Endothelial cell of umbilical vein (primary cell): ENCODE results near the gene HOXB3. TPM values are rescaled to one million over a fixed set of nuclear protein-coding genes. Genes with fewer than 3 reads are reported as not detected.
A peak's percentile ranks its signal among the peaks of the same experiment; 100 is the strongest.

Experiments
- BruUV-seq: library from RNA; stranded (reverse); fragments of 400-500 nt; replicated peaks from 2 replicates; lab custom pipeline; 2021; lab: Mats Ljungman, UMichigan
- CTCF ChIA-PET: fragments of 300-600, 350-600 bp; sonication (Branson Sonifier 250); formaldehyde crosslinking; loops from one replicate; lab custom pipeline; 2021; ENCODE audit warnings: antibody characterized with exemption, inconsistent platforms; lab: Charles Lee
- POLR2A ChIA-PET: fragments of 300-600, 350-600 bp; sonication (Branson Sonifier 250); formaldehyde crosslinking; loops from one replicate; lab custom pipeline; 2021; ENCODE audit warnings: antibody characterized with exemption, inconsistent platforms; lab: Charles Lee
- DNase-seq: peaks from one replicate; pipeline ENCODE4 v3.0.0-alpha.2; 2011; ENCODE audit warnings: low read depth, low spot score
- FAIRE-seq: peaks from 2 replicates; lab custom pipeline; 2011; peaks lifted over from hg19 to GRCh38; lab: Jason Lieb, UNC
- H2AFZ ChIP-seq: 2 replicates; pipeline ENCODE4 v1.6.0; 2012; ENCODE audit warnings: low read depth, low read length, control low read depth, inconsistent platforms
- H3K27ac ChIP-seq: 2 replicates; pipeline ENCODE4 v1.5.1; 2011; ENCODE audit warnings: low read depth, mild to moderate bottlenecking, control low read depth, low read length, moderate library complexity; ENCODE audit not compliant: insufficient read depth
- H3K27me3 ChIP-seq, 2 experiments: 2 replicates each; pipeline versions ENCODE4 v1.6.0 to v1.6.1; 2011; ENCODE audit warnings: low read length in 2 of 2, mixed read lengths in 1 of 2; ENCODE audit not compliant: control insufficient read depth in 2 of 2, insufficient read depth in 2 of 2
- H3K36me3 ChIP-seq, 2 experiments: 2 replicates in 1 of 2; 3 replicates in 1 of 2; pipeline ENCODE4 v1.5.1; 2011; ENCODE audit warnings: low read length in 2 of 2, mild to moderate bottlenecking in 1 of 2, moderate library complexity in 1 of 2; ENCODE audit not compliant: control insufficient read depth in 2 of 2, insufficient read depth in 2 of 2; ENCODE audit errors: extremely low read depth in 1 of 2
- H3K4me1 ChIP-seq: 3 replicates; pipeline ENCODE4 v1.5.1; 2011; ENCODE audit warnings: mild to moderate bottlenecking, low read length; ENCODE audit not compliant: control insufficient read depth, insufficient read depth; ENCODE audit errors: extremely low read depth
- H3K4me2 ChIP-seq: 2 replicates; pipeline ENCODE4 v1.6.1; 2011; ENCODE audit warnings: low read length, control low read depth, mixed read lengths; ENCODE audit not compliant: insufficient read depth
- H3K4me3 ChIP-seq, 3 experiments: fragments of 200-600 bp in 1 of 3; sonication (generic), shearing (Covaris generic) in 1 of 3; replicated peaks in 1 of 3; 2 replicates each; pipeline ENCODE4 v1.5.1; 2011 to 2016; ENCODE audit warnings: control low read depth in 3 of 3, low read length in 3 of 3, mild to moderate bottlenecking in 2 of 3, inconsistent platforms in 1 of 3, low read depth in 1 of 3, moderate library complexity in 1 of 3; ENCODE audit not compliant: insufficient read depth in 1 of 3
- H3K79me2 ChIP-seq: 2 replicates; pipeline ENCODE4 v1.6.0; 2012; ENCODE audit warnings: low read length, inconsistent platforms; ENCODE audit not compliant: control insufficient read depth, insufficient read depth
- H3K9ac ChIP-seq: replicated peaks from 2 replicates; pipeline ENCODE3; 2011; ENCODE audit warnings: low read length, control low read depth; ENCODE audit not compliant: insufficient read depth; ENCODE audit errors: extremely low read depth
- H3K9me1 ChIP-seq: replicated peaks from 3 replicates; pipeline ENCODE4 v1.6.0; 2011; ENCODE audit warnings: mild to moderate bottlenecking, low read length; ENCODE audit not compliant: control insufficient read depth, insufficient read depth; ENCODE audit errors: extremely low read depth
- H3K9me3 ChIP-seq: replicated peaks from 2 replicates; pipeline ENCODE4 v1.5.1; 2012; ENCODE audit warnings: low read length, inconsistent platforms; ENCODE audit not compliant: control insufficient read depth, insufficient read depth
- H4K20me1 ChIP-seq: replicated peaks from 2 replicates; pipeline ENCODE3; 2011; ENCODE audit warnings: mild to moderate bottlenecking, low read length; ENCODE audit not compliant: control insufficient read depth, insufficient read depth; ENCODE audit errors: extremely low read depth
- CTCF ChIP-seq, 2 donors: IDR thresholded peaks; 1 replicate in 1 of 2; 2 replicates in 1 of 2; pipeline ENCODE4 v1.5.1; 2011; ENCODE audit warnings: low read length in 2 of 2, mild to moderate bottlenecking in 2 of 2, moderate library complexity in 2 of 2, control low read depth in 1 of 2, inconsistent platforms in 1 of 2, low read depth in 1 of 2; ENCODE audit not compliant: insufficient read depth in 1 of 2; ENCODE audit errors: extremely low read depth in 1 of 2
- EZH2 ChIP-seq: IDR thresholded peaks from 2 replicates; pipeline ENCODE4 v1.6.1; 2012; ENCODE audit warnings: borderline replicate concordance, low read depth, mild to moderate bottlenecking, moderate library complexity, low read length, inconsistent platforms; ENCODE audit not compliant: severe bottlenecking
- FOS ChIP-seq: IDR thresholded peaks from 2 replicates; pipeline ENCODE4 v1.6.1; 2011; ENCODE audit warnings: mild to moderate bottlenecking, low read length, moderate library complexity, borderline replicate concordance; ENCODE audit not compliant: insufficient read depth
- GATA2 ChIP-seq: IDR thresholded peaks from 2 replicates; pipeline ENCODE4 v1.7.0; 2011; ENCODE audit warnings: low read depth, mild to moderate bottlenecking, moderate library complexity, mixed read lengths, low read length; ENCODE audit not compliant: insufficient read length, insufficient read depth
- JUN ChIP-seq: IDR thresholded peaks from 2 replicates; pipeline ENCODE4 v1.6.1; 2011; ENCODE audit warnings: borderline replicate concordance, low read depth; ENCODE audit not compliant: insufficient read length, insufficient read depth
- MAX ChIP-seq: IDR thresholded peaks from 2 replicates; pipeline ENCODE4 v1.6.1; 2011; ENCODE audit not compliant: insufficient read depth, insufficient read length
- MYC ChIP-seq: IDR thresholded peaks from one replicate; pipeline ENCODE4 v1.6.1; 2011; ENCODE audit warnings: mild to moderate bottlenecking, low read depth, low read length
- POLR2A ChIP-seq: IDR thresholded peaks from 2 replicates; pipeline ENCODE4 v1.6.1; 2012; ENCODE audit warnings: low read depth, mild to moderate bottlenecking, control low read depth, low read length
- POLR2AphosphoS5 ChIP-seq: IDR thresholded peaks from 2 replicates; pipeline ENCODE4 v1.6.1; 2012; ENCODE audit warnings: low read depth, mild to moderate bottlenecking, control low read depth, low read length, moderate library complexity; ENCODE audit not compliant: insufficient read depth
- dilution Hi-C: fragments of 300-500 bp; cut with MboI; formaldehyde crosslinking; loops from one replicate; pipeline ENCODE4 v1.15.0; 2019; ENCODE audit warnings: low sequenced_read_pairs; ENCODE audit not compliant: extremely low pct_ligation_motif_present
- intact Hi-C: fragments of 100-400 bp; cut with micrococcal nuclease; formaldehyde crosslinking; loops from one replicate; pipeline ENCODE4 v1.10.0; 2022
- polyA plus RNA-seq, 4 experiments: library from polyadenylated mRNA; depleted of rRNA in 3 of 4; stranded (reverse) in 3 of 4; unstranded in 1 of 4; fragments of >200 nt; gene quantifications; 2 replicates each; pipeline versions ENCODE4 v1.2.1 to v1.2.3, GENCODE V29; 2011 to 2012; ENCODE audit warnings: missing spikeins in 1 of 4
- total RNA-seq: library from RNA; stranded (reverse); gene quantifications from 2 replicates; pipeline ENCODE4 v1.2.3, GENCODE V29; 2021

Gene HOXB3
- total and polyA plus RNA-seq, 2 donors (not counting 3 experiments of a cell fraction or from before 2014, with no cell fraction given) = 29.6 to 56.6 TPM

- Histone ChIP-seq H3K9ac (no peak overlapping the region), H3K9me1 (no peaks in the 10 kb centered on the region), H3K4me1 (no peaks in the 10 kb centered on the region), H2AFZ (peak overlapping the region; percentile 49), H4K20me1 (no peaks in the 10 kb centered on the region), H3K4me3 (no peak overlapping the region), H3K4me2 (no peak overlapping the region), H3K9me3 (no peaks in the 10 kb centered on the region), H3K27me3 (peaks cover 16 to 20% of the 10 kb centered on the region in 2 experiments), H3K36me3 (no peaks in the 10 kb centered on the region), H3K27ac (no peak overlapping the region), H3K79me2 (no peaks in the 10 kb centered on the region)
- intact Hi-C loops (no loop called here), dilution Hi-C loops (no loop called here)
- CTCF ChIA-PET = interaction anchor here (0.6 kb wide), 1 partner anchor 53 kb away, joined by 3 read pairs; no protein-coding TSS in a partner anchor
- POLR2A ChIA-PET = no interaction called here
- TF ChIP-seq JUN (no peak), POLR2A (no peak), POLR2AphosphoS5 (no peak), MYC (no peak), CTCF (IDR thresholded peaks at IDR 0.05; ENCODE audit: extremely low read depth in 1 of 2, insufficient read depth in 1 of 2, low read depth in 1 of 2, low read length in 2 of 2) (no peak), GATA2 (no peak), MAX (no peak), FOS (no peak), EZH2 (no peak)
- FAIRE-seq = no peak
- DNase-seq = no peak
- no TSS peak for BruUV-seq
Observed at GRCh38 chr17:48526608-48527546, 63.2 kb downstream of the HOXB3 start.
